Activated naive CD4-positive, alpha-beta T cell treated with anti-CD3 and anti-CD28 coated beads, Interleukin-2, amount 50 U/mL, for 16 hours (primary cell): ENCODE results near the gene SLC31A1.

ENCODE experiments used
- DNase-seq: peaks from one replicate; pipeline ENCODE4 v3.0.0-alpha.2; 2020

The SLC31A1 gene

DNA sequence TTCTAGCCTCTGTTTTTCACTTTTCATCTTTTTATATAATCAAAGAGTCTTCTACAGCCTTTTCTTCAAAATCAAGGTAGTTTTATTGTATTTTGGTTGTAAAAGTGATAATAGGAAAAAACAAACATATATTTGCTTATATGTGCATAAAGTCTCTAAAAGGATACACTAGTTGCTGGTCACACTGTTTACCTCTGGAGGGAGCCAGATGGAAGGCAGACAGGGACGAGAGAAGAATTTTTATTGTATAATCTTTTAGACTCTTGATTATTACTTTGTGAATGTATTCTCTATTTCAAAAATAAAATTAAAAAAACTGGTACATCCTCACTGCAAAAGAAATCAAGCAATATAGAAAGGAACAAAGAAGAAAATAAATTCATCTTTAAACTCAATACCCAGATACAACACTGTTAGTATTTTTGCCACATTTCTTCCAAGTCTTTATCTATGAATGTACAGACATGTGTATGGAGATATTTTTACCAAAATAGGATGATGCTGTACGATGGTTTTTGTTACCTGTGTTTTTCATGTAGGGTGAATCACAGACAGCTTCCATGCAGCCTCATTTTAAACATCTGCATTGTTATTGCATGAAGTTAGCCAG is 88.0 kb downstream of the SLC31A1 start:
- no peak for DNase-seq

DNA sequence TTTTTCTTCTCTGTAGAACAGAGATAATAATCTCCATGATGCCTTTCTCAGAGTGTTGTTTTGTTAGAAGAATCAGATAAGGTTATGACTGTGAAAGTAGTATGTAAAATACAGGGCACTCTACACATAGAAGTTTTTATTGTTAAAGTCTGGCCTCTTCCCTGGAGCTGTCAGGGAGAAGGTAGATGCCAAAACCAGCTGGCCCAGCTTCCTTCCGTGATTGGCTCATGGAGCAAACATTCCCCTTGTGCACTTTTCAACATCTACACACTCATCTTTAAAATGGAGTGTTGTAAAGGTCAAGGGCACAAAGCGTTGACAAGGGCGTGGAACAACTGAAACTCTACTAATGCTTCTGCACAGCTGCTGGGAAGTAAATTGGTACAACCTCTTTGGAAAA is 89.2 kb downstream of the SLC31A1 start:
- DNase-seq, result no peak

DNA sequence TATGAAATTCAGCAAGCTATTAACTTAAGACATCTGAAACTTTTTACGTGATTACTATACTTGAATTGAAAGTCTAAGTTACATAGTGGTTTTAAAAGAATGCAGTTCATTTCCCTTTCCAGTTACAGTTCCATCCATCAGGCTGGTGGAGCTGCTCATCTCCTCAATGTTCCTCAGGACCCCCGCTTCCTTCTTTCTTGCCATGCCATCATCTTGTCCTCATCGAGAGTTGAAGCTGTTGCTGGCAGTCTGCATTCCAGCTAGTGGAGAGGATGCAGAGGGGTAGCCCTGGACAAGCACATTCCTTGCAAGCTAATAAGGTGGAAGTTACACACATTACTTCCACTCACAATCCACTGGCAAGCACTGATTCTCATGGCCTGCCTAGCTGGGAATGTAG is 90.6 kb downstream of the SLC31A1 start:
- DNase-seq, result no peak

DNA sequence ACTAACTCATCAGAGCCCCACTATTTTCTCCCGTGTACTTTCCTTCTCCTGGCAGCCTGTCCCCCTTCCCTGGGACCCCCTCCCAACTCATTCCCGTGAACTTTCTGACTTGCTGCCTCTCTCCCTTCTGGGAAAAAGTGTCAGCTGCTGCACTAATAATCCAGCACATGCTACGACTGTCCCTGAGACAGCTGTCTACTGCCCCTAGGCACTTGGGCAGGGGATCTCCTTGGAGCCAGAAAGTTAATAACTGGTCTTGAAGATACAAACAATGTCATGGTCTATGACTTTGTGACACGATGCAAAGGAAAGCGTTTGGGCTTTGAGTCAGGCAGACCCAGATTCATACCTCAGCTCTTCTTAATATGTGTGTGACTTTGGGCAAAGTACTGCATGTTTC is 91.9 kb downstream of the SLC31A1 start:
- DNase-seq, result no peak
